DMS114 treated with DMSO at 0.1 percent for 48 hours (cell line): ENCODE measurements around the gene DAW1.
A peak's percentile ranks its signal among the peaks of the same experiment; 100 is the strongest.

ENCODE experiments used
- DNase-seq: peaks from one replicate; lab custom pipeline; 2025; ENCODE audit not compliant: unreplicated experiment; lab: John Stamatoyannopoulos, UW

The DAW1 gene

GRCh38 chr2:227861011-227861410, 10.4 kb upstream of the DAW1 start:
- DNase-seq = no peak

GRCh38 chr2:227862227-227862740, 9.1 kb upstream of the DAW1 start:
- DNase-seq = no peak

- DNase-seq = no peak
Observed at GRCh38 chr2:227862741-227863588, 8.5 kb upstream of the DAW1 start.

GRCh38 chr2:227864161-227864756, 7.2 kb upstream of the DAW1 start:
- DNase-seq = no peak

- DNase-seq = no peak
Observed at GRCh38 chr2:227865291-227865690, 6.1 kb upstream of the DAW1 start.

- no peak for DNase-seq
Observed at GRCh38 chr2:227867386-227867785, 4.0 kb upstream of the DAW1 start.

- DNase-seq = no peak
Observed at GRCh38 chr2:227870710-227871374, 589 bp upstream of the DAW1 start.

- no peak for DNase-seq
Observed at GRCh38 chr2:227872676-227873075, 1.2 kb downstream of the DAW1 start.

GRCh38 chr2:227876300-227876801, 4.9 kb downstream of the DAW1 start:
- DNase-seq = no peak

GRCh38 chr2:227877421-227878310, 6.2 kb downstream of the DAW1 start:
- DNase-seq = no peak

- no peak for DNase-seq
Observed at GRCh38 chr2:227880460-227880859, 9.0 kb downstream of the DAW1 start.

GRCh38 chr2:227881866-227882517, 10.6 kb downstream of the DAW1 start:
- no peak for DNase-seq

- peak; percentile 36 for DNase-seq
Observed at GRCh38 chr2:227884511-227884947, 13.1 kb downstream of the DAW1 start.

GRCh38 chr2:227886149-227886548, 14.7 kb downstream of the DAW1 start:
- DNase-seq = no peak

GRCh38 chr2:227888289-227888688, 16.9 kb downstream of the DAW1 start:
- DNase-seq = no peak

- DNase-seq = no peak
Observed at GRCh38 chr2:227889336-227889735, 17.9 kb downstream of the DAW1 start.

- peak; percentile 38 for DNase-seq
Observed at GRCh38 chr2:227890495-227891079, 19.2 kb downstream of the DAW1 start.

- no peak for DNase-seq
Observed at GRCh38 chr2:227891673-227892072, 20.2 kb downstream of the DAW1 start.

- no peak for DNase-seq
Observed at GRCh38 chr2:227903381-227903780, 31.9 kb downstream of the DAW1 start.

GRCh38 chr2:227906991-227907390, 35.6 kb downstream of the DAW1 start:
- no peak for DNase-seq
